ENCODE results near the gene STARD3NL. TPM values are rescaled to one million over a fixed set of nuclear protein-coding genes. Genes with fewer than 3 reads are reported as not detected.

STARD3NL gene
- total and polyA plus RNA-seq, 9 donors: 24.4 to 50.1 (median 35.7) TPM

DNA sequence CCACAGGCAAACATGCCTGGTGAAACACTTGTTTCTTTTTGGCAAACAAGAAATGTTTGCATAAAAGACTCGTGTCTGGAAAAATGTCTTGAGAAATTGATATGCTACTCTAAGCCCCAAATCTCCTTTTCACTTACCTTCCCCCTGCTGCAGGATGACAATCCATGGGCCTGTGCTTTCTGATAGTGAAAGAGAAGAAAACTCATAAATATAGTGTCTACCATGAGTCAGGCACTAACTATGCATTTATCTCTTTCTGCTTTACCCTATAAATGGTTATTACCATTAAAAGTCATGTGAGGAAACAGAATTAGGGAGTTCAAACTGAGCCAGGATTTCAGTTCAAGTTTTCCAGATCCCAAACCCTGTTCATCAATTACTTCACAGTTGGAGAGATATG is 102.0 kb downstream of the STARD3NL start:
- no peaks in the 10 kb centered on the region for H3K4me1 ChIP-seq (ENCODE audit: insufficient read depth)
- H3K27ac ChIP-seq: no peak overlapping the region
- no peaks in the 10 kb centered on the region for H3K9me3 ChIP-seq
- no peaks in the 10 kb centered on the region for H3K36me3 ChIP-seq
- intact Hi-C loops (cut with DNase I): no loop called here
- no peak for DNase-seq
- H3K27me3 ChIP-seq: no peaks in the 10 kb centered on the region
- TF ChIP-seq, protein P1, sequence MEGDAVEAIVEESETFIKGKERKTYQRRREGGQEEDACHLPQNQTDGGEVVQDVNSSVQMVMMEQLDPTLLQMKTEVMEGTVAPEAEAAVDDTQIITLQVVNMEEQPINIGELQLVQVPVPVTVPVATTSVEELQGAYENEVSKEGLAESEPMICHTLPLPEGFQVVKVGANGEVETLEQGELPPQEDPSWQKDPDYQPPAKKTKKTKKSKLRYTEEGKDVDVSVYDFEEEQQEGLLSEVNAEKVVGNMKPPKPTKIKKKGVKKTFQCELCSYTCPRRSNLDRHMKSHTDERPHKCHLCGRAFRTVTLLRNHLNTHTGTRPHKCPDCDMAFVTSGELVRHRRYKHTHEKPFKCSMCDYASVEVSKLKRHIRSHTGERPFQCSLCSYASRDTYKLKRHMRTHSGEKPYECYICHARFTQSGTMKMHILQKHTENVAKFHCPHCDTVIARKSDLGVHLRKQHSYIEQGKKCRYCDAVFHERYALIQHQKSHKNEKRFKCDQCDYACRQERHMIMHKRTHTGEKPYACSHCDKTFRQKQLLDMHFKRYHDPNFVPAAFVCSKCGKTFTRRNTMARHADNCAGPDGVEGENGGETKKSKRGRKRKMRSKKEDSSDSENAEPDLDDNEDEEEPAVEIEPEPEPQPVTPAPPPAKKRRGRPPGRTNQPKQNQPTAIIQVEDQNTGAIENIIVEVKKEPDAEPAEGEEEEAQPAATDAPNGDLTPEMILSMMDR (IDR thresholded peaks at IDR 0.05): no peak
- TF ChIP-seq EP300 (IDR thresholded peaks at IDR 0.05): no peak
- TF ChIP-seq POLR2A (IDR thresholded peaks at IDR 0.05): no peak
- no peak overlapping the region for H3K4me3 ChIP-seq
- WGBS, 3 donors: 28 to 40% (median 38%) methylated on average over 1 of the region's 1 CpG

Small RNA genes within 50 kb of the gene (small RNA-seq; reads per million reads assigned to genes)
- gene TRGJ1 (not detected), gene TRGJ2 (not detected), gene TRGJP (not detected), gene TRGJP1 (not detected), gene TRGJP2 (not detected)
